Erythroblast (primary cell): Measurements from ENCODE around the gene RAB11FIP2.

Source experiments
- GATA1 ChIP-seq: IDR thresholded peaks from 2 replicates; pipeline ENCODE4 v1.6.1; 2011; ENCODE audit warnings: low read depth, mild to moderate bottlenecking, control low read depth, low read length, moderate library complexity
- POLR2A ChIP-seq: IDR thresholded peaks from 2 replicates; pipeline ENCODE4 v1.6.1; 2011; ENCODE audit warnings: mild to moderate bottlenecking, low read length

GRCh38 chr10:117972168-117972837, 74.4 kb downstream of the RAB11FIP2 start:
- TF ChIP-seq POLR2A (no peak), GATA1 (no peak)
